Measurements from ENCODE around the gene AQP10.
"Not testable (repeated sequence)": the region's sequence is repeated elsewhere in the genome, so short reads cannot be mapped to it uniquely, and the experiment has no call there.

The AQP10 gene

DNA sequence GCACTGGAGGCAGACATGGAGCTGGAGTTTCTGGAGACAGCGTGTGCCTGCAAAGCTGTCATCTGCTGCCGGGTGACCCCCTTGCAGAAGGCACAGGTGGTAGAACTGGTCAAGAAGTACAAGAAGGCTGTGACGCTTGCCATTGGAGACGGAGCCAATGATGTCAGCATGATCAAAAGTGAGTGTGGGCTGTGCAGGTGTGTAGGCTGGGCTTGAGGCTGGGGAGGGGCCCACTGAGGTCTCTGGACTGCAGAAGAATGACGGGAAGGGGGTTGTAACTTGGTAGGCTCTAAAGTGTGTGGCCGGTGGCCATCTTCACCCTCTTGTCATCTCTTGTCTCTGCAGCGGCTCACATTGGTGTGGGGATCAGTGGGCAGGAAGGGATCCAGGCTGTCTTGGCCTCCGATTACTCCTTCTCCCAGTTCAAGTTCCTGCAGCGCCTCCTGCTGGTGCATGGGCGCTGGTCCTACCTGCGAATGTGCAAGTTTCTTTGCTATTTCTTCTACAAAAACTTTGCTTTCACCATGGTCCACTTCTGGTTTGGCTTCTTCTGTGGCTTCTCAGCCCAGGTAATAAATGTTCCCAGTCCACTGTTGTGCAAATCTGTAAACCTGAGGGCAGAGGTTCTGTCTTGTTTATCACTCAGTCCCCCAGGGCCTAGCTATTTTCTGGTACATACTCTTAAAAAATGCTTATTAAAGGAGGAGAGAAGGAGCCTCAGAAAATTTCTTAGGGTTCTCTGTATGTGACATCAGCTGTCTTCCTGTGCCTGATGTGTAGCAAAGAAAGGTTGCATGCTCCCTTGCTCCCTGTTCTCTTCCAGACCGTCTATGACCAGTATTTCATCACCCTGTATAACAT lies 24.3 kb downstream of the AQP10 start:
- peak; percentile 49 for DNase-seq (ENCODE audit: low spot score)

DNA sequence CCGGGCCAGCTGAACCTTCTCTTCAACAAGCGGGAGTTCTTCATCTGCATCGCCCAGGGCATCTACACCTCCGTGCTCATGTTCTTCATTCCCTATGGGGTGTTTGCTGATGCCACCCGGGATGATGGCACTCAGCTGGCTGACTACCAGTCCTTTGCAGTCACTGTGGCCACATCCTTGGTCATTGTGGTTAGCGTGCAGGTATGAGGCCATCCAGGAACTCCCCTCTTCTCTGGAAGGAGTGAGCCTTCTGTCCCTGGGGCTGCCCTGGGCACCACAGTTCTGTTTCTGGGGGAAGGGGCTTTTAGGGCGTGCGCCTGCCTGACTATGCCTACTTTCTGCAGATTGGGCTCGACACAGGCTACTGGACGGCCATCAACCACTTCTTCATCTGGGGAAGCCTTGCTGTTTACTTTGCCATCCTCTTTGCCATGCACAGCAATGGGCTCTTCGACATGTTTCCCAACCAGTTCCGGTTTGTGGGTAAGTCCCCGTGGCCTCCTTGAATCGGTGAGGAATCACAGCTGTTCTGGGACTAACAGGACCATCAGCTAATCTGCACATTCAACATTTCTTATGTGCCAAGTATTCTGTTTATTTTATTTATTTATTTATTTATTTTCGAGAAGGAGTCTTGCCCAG lies 25.5 kb downstream of the AQP10 start:
- DNase-seq (ENCODE audit: low spot score) = no peak

DNA sequence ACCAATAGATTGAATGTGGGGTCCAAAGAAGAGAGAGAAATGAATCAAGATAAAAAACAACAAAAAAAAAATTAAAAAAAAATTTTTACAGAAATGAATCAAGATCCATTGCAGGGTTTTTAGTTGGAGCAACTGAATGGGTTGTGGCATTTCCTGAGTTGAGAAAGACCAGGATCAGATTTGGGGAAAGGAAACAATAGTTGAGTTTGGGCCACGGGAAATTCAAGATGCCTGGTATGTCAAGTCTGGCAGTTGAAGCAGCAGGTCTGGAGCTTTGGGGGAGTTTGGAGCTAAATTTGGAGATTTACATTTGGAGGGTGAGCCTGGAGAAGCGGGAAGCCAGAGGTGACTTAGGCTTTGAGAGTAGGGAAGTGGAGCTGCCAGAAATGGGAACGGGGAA lies 27.1 kb downstream of the AQP10 start:
- DNase-seq (ENCODE audit: low spot score) = no peak

- DNase-seq (ENCODE audit: low spot score) = no peak
Measured at GRCh38 chr1:154348429-154349076, 27.7 kb downstream of the AQP10 start.

DNA sequence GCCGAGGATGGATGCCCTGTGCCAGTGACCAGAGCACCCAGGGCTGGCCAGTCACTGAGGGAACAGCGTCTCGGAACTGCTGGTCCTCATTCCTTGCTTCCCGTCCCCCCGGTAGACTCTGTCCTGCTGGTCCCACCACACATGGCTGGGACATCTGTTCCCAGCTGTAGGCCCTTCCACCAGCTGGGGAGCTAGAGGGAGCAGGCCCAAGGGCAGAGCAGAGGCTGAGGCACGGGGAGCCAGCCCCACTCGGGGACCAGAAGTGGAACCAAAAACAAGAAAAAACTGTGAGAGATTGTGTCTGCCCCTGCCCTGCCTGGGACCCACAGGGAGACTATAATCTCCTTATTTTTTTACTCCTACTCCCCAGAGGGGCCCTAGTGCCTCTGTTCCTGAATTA lies 28.2 kb downstream of the AQP10 start:
- DNase-seq (ENCODE audit: low spot score) = no peak

DNA sequence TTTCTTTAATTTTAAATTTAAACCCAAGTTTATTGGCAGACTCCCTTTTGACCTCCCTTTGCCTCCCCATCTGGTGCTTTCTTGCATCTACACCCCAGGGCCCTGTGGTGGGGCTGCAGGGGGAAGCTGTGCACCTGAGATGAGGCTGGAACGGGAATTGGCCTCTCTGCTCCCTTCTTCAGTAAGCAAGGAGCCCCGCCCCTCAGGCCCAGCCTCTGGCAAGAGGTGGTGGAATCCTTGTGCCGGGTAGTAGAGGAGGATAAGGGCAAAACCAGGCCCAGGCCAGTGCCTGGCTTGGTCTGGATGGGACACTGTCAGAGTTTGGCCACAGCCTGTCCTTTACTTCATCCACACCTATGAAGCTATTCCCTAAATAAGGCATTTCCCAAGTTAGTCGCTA lies 29.5 kb downstream of the AQP10 start:
- DNase-seq (ENCODE audit: low spot score) = no peak

- DNase-seq (ENCODE audit: low spot score) = no peak
Measured at GRCh38 chr1:154351363-154352068, 30.6 kb downstream of the AQP10 start.

DNA sequence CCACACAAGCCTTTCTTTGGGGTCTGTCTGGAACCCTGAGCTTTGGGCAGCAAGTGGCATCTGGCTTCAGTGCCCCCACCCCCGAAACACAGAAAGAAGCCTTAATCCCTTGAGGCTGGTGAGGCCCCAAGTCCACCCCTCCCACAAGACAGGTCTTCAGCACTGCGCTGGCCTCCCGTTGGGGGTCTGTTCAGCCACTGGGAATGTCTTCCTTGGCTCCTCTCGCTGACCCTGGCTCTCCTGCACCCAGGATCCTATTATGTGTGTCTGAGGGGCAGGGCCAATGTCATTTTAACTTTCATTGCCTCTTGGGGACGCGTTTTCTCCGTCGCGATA lies 31.3 kb downstream of the AQP10 start:
- DNase-seq (ENCODE audit: low spot score) = no peak

- peak; percentile 53 for DNase-seq (ENCODE audit: low spot score)
Measured at GRCh38 chr1:154352581-154353459, 31.9 kb downstream of the AQP10 start.

DNA sequence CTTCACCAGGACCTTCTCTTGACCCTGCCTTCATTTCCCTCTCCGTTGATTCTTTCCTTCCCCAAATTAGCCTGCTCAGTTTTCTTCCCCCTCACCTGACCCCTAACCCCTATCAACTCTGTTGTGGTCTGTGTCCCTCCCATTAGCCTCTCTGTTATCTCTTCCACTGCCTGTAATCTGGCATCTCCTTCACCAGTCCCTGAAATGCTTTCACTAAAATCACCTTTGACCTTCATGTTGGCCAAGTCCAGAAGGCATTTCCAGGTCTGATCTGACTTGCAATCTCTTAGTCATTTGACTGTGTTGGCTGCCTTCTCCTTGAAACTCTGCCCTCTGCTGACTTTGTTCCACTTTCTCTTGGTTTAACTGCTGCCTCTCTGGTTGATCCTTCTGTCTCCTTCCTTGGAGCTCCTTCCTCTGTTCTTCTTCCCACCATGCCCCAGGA lies 32.6 kb downstream of the AQP10 start:
- DNase-seq (ENCODE audit: low spot score) = peak; percentile 67

- DNase-seq (ENCODE audit: low spot score) = no peak
Measured at GRCh38 chr1:154353966-154354365, 33.1 kb downstream of the AQP10 start.

- peak; percentile 0 for DNase-seq (ENCODE audit: low spot score)
Measured at GRCh38 chr1:154358519-154358918, 37.6 kb downstream of the AQP10 start.

- no peak for DNase-seq (ENCODE audit: low spot score)
Measured at GRCh38 chr1:154360288-154360687, 39.4 kb downstream of the AQP10 start.

GRCh38 chr1:154360881-154361280 lies 40.0 kb downstream of the AQP10 start:
- not testable (repeated sequence) for DNase-seq (ENCODE audit: low spot score)

DNA sequence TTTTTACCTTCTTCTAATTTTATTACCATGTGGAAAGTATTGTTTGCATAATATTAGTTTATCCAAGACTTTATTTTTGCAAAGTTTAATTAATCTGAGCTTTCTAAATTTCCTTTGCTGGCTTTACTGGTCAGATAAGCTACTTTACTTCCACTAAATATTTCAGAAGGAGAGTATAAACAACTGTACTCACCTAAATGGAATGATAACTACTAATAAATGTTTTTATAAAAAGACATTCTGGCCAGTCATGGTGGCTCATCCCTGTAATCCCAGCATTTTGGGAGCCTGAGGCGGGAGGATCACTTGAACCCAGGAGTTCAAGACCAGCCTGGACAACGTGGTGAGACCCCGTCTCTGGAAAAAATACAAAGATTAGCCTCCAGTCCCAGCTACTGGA lies 40.5 kb downstream of the AQP10 start:
- DNase-seq (ENCODE audit: low spot score) = peak; percentile 1

DNA sequence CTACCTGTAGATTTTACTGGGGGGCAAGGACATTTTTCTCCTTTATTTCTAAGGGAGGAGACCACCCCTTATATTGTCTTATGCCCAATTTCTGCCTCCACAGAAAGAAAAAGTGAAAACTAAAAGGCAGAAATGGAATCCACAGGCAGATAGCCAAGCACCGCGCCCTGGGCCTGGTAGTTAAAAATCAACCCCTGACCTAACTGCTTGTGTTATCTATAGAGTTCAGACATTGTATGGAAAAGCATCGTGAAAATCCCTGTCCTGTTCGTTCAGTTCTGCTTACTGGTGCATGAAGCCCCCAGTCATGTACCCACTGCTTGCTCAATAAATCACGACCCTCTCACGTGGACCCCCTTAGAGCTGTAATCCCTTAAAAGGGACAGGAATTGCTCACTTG lies 50.5 kb downstream of the AQP10 start:
- DNase-seq (ENCODE audit: low spot score) = no peak

DNA sequence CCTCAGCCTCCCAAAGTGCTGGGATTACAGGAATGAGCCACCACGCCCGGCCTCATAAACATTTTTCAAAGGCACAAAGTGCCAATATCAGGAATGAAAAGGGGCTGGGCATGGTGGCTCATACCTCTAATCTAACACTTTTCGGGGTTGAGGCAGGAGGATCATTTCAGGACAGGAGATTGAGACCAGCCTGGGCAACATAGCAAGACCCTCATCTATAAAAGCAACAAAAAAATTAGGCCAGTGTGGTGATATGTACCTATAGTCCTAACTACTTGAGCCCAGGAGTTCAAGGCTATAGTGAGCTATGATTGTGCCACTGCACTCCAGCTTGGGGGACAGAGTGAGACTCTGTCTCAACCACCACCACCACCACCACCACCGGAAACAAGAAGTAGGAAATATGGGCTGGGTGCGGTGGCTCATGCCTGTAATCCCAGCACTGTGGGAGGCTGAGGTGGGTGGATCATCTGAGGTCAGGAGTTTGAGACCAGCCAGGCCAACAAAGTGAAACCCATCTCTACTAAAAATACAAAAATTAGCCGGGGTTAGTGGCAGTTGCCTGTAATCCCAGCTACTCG lies 53.0 kb downstream of the AQP10 start:
- not testable (repeated sequence) for DNase-seq (ENCODE audit: low spot score)

Data from AG08395 (cell line).